HL-60 (cell line): ENCODE data around the gene LRRK1.

Experiments used
- GABPA ChIP-seq: IDR thresholded peaks from 2 replicates; pipeline ENCODE4 v1.6.1; 2012; ENCODE audit warnings: low read depth
- TF ChIP-seq, protein P1 (sequence below): IDR thresholded peaks from one replicate; pipeline ENCODE4 v1.5.1; 2011; ENCODE audit warnings: low read length, control low read depth, inconsistent platforms; ENCODE audit not compliant: insufficient read depth

DNA sequence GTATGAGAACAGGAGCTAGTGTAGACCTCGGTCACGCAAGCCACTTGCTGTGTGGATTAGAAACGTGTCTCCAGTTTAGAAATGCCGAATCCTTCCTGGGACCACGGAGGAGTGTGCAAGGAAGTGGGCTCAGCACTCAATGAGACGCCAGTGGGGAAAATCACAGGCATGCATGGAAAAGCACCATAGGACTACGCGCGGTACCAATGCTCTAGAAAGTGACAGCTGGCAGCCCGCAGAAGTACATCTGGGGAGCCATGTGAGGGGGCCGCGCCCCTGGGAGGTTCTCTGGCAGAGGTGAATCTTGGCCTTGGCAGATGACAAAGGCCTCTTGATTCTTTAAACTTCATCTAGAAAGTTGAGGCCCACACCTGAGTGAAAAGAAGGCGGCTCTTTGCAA is 99.3 kb downstream of the LRRK1 start:
- TF ChIP-seq, protein P1, sequence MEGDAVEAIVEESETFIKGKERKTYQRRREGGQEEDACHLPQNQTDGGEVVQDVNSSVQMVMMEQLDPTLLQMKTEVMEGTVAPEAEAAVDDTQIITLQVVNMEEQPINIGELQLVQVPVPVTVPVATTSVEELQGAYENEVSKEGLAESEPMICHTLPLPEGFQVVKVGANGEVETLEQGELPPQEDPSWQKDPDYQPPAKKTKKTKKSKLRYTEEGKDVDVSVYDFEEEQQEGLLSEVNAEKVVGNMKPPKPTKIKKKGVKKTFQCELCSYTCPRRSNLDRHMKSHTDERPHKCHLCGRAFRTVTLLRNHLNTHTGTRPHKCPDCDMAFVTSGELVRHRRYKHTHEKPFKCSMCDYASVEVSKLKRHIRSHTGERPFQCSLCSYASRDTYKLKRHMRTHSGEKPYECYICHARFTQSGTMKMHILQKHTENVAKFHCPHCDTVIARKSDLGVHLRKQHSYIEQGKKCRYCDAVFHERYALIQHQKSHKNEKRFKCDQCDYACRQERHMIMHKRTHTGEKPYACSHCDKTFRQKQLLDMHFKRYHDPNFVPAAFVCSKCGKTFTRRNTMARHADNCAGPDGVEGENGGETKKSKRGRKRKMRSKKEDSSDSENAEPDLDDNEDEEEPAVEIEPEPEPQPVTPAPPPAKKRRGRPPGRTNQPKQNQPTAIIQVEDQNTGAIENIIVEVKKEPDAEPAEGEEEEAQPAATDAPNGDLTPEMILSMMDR: no peak
- no peak for TF ChIP-seq GABPA
